HAP-1 (cell line): ENCODE results near the gene EEFSEC.

Experiments used
- DNase-seq, 2 experiments: peaks; one replicate each; pipeline ENCODE4 v3.0.0-alpha.2; 2016 to 2020; ENCODE audit warnings: low spot score in 2 of 2
- H3K27me3 ChIP-seq: fragments of 250-450 bp; sonication (Bioruptor Pico); 2 replicates; pipeline ENCODE4 v1.5.1; 2020; ENCODE audit warnings: low read depth, mild to moderate bottlenecking, moderate library complexity
- H3K36me3 ChIP-seq: fragments of 250-450 bp; sonication (Bioruptor Pico); replicated peaks from 2 replicates; pipeline ENCODE4 v1.5.1; 2020; ENCODE audit warnings: mild to moderate bottlenecking
- H3K4me1 ChIP-seq: fragments of 250-450 bp; sonication (Bioruptor Pico); 2 replicates; pipeline ENCODE4 v1.5.1; 2020; ENCODE audit warnings: mild to moderate bottlenecking
- H3K4me3 ChIP-seq: fragments of 250-450 bp; sonication (Bioruptor Pico); 2 replicates; pipeline ENCODE4 v1.5.1; 2020; ENCODE audit warnings: mild to moderate bottlenecking, moderate library complexity
- H3K9me3 ChIP-seq: fragments of 250-450 bp; sonication (Bioruptor Pico); 2 replicates; pipeline ENCODE4 v1.5.1; 2020; ENCODE audit warnings: mild to moderate bottlenecking, moderate library complexity
- in situ Hi-C: fragments of 300-500 bp; cut with MboI; formaldehyde crosslinking; loops from 3 replicates; pipeline ENCODE4 v1.14.3; 2020; ENCODE audit warnings: low sequenced_read_pairs, inconsistent platforms, mixed read lengths

EEFSEC gene

GRCh38 chr3:128410669-128411573 is 257.6 kb downstream of the EEFSEC start:
- in situ Hi-C loops = no loop called here

GRCh38 chr3:128411574-128412064 is 258.3 kb downstream of the EEFSEC start:
- in situ Hi-C loops = no loop called here
- no peaks in the 10 kb centered on the region for H3K27me3 ChIP-seq
- no peak for DNase-seq
- no peak overlapping the region for H3K4me3 ChIP-seq
- no peaks in the 10 kb centered on the region for H3K4me1 ChIP-seq
- no peaks in the 10 kb centered on the region for H3K9me3 ChIP-seq
- H3K36me3 ChIP-seq = no peaks in the 10 kb centered on the region

More at GRCh38 chr3:128410669-128411573, 257.6 kb downstream of the EEFSEC start:
- Histone ChIP-seq H3K9me3 (no peaks in the 10 kb centered on the region), H3K4me3 (no peak overlapping the region), H3K4me1 (no peaks in the 10 kb centered on the region), H3K27me3 (no peaks in the 10 kb centered on the region), H3K36me3 (no peaks in the 10 kb centered on the region)
- no peak for DNase-seq

- H3K36me3 ChIP-seq = no peaks in the 10 kb centered on the region
- H3K4me3 ChIP-seq = no peak overlapping the region
- in situ Hi-C loops = no loop called here
- H3K4me1 ChIP-seq = no peaks in the 10 kb centered on the region
- no peaks in the 10 kb centered on the region for H3K9me3 ChIP-seq
- H3K27me3 ChIP-seq = no peaks in the 10 kb centered on the region
- no peak for DNase-seq
These were observed 259.1 kb downstream of the EEFSEC start for GRCh38 chr3:128412180-128413002.

GRCh38 chr3:128413003-128413370 is 259.7 kb downstream of the EEFSEC start:
- in situ Hi-C loops = no loop called here
- no peaks in the 10 kb centered on the region for H3K27me3 ChIP-seq
- DNase-seq = no peak
- no peaks in the 10 kb centered on the region for H3K4me1 ChIP-seq
- H3K4me3 ChIP-seq = no peak overlapping the region
- H3K36me3 ChIP-seq = no peaks in the 10 kb centered on the region
- H3K9me3 ChIP-seq = no peaks in the 10 kb centered on the region

GRCh38 chr3:128413413-128414205 is 260.3 kb downstream of the EEFSEC start:
- in situ Hi-C loops = no loop called here
- H3K27me3 ChIP-seq = no peaks in the 10 kb centered on the region
- DNase-seq = no peak
- no peak overlapping the region for H3K4me3 ChIP-seq
- no peaks in the 10 kb centered on the region for H3K36me3 ChIP-seq
- no peaks in the 10 kb centered on the region for H3K9me3 ChIP-seq
- H3K4me1 ChIP-seq = no peaks in the 10 kb centered on the region

GRCh38 chr3:128415200-128415772 is 262.0 kb downstream of the EEFSEC start:
- H3K4me1 ChIP-seq = no peaks in the 10 kb centered on the region
- H3K9me3 ChIP-seq = no peaks in the 10 kb centered on the region
- H3K27me3 ChIP-seq = no peaks in the 10 kb centered on the region
- DNase-seq = no peak
- no peaks in the 10 kb centered on the region for H3K36me3 ChIP-seq
- in situ Hi-C loops = no loop called here
- H3K4me3 ChIP-seq = no peak overlapping the region

GRCh38 chr3:128415773-128416577 is 262.7 kb downstream of the EEFSEC start:
- Histone ChIP-seq H3K9me3 (no peaks in the 10 kb centered on the region), H3K36me3 (no peaks in the 10 kb centered on the region), H3K4me1 (no peaks in the 10 kb centered on the region), H3K27me3 (no peaks in the 10 kb centered on the region), H3K4me3 (no peak overlapping the region)
- no peak for DNase-seq
- in situ Hi-C loops = no loop called here

- Histone ChIP-seq H3K9me3 (no peaks in the 10 kb centered on the region), H3K36me3 (no peaks in the 10 kb centered on the region), H3K27me3 (no peaks in the 10 kb centered on the region), H3K4me1 (no peaks in the 10 kb centered on the region), H3K4me3 (no peak overlapping the region)
- in situ Hi-C loops = no loop called here
- no peak for DNase-seq
These were observed 263.4 kb downstream of the EEFSEC start for GRCh38 chr3:128416578-128417211.

- in situ Hi-C loops = no loop called here
- Histone ChIP-seq H3K36me3 (no peaks in the 10 kb centered on the region), H3K4me1 (no peaks in the 10 kb centered on the region), H3K4me3 (no peak overlapping the region), H3K9me3 (no peaks in the 10 kb centered on the region), H3K27me3 (no peaks in the 10 kb centered on the region)
- no peak for DNase-seq
These were observed 265.6 kb downstream of the EEFSEC start for GRCh38 chr3:128418900-128419299.

GRCh38 chr3:128419311-128419710 is 266.0 kb downstream of the EEFSEC start:
- no peak for DNase-seq
- no peaks in the 10 kb centered on the region for H3K27me3 ChIP-seq
- H3K4me3 ChIP-seq = no peak overlapping the region
- in situ Hi-C loops = no loop called here
- H3K4me1 ChIP-seq = no peaks in the 10 kb centered on the region
- no peaks in the 10 kb centered on the region for H3K9me3 ChIP-seq
- H3K36me3 ChIP-seq = no peaks in the 10 kb centered on the region

- in situ Hi-C loops = no loop called here
- H3K4me1 ChIP-seq = no peaks in the 10 kb centered on the region
- DNase-seq = no peak
- H3K4me3 ChIP-seq = no peak overlapping the region
- no peaks in the 10 kb centered on the region for H3K36me3 ChIP-seq
- no peaks in the 10 kb centered on the region for H3K27me3 ChIP-seq
- H3K9me3 ChIP-seq = no peaks in the 10 kb centered on the region
These were observed 267.0 kb downstream of the EEFSEC start for GRCh38 chr3:128420289-128420688.

- in situ Hi-C loops = no loop called here
- Histone ChIP-seq H3K27me3 (no peaks in the 10 kb centered on the region), H3K4me3 (no peak overlapping the region), H3K9me3 (no peaks in the 10 kb centered on the region), H3K4me1 (no peaks in the 10 kb centered on the region), H3K36me3 (no peaks in the 10 kb centered on the region)
- no peak for DNase-seq
These were observed 267.6 kb downstream of the EEFSEC start for GRCh38 chr3:128420720-128421438.
